Measurements from ENCODE around the gene ZBTB9.
"Not testable (repeated sequence)": the region's sequence is repeated elsewhere in the genome, so short reads cannot be mapped to it uniquely, and the experiment has no call there.

The ZBTB9 gene

GRCh38 chr6:33466075-33466735 is 11.8 kb downstream of the ZBTB9 start:
- DNase-seq (ENCODE audit: low read depth) = no peak

DNA sequence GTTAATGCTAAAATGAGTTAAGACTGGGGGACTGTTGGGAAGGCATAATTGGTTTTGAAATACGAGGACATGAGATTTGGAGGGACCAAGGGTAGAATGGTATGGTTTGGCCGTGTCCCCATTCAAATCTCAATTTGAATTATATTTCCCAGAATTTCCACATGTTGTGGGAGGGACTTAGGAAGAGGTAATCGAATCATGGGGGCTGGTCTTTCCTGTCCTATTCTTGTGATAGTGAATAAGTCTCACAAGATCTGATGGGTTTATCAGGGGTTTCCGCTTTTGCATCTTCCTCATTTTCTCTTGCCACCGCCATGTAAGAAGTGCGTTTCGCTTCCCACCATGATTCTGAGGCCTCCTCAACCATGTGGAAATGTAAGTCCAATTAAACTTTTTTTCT is 12.7 kb downstream of the ZBTB9 start:
- DNase-seq (ENCODE audit: low read depth) = no peak

GRCh38 chr6:33469661-33470060 is 15.3 kb downstream of the ZBTB9 start:
- no peak for DNase-seq (ENCODE audit: low read depth)

DNA sequence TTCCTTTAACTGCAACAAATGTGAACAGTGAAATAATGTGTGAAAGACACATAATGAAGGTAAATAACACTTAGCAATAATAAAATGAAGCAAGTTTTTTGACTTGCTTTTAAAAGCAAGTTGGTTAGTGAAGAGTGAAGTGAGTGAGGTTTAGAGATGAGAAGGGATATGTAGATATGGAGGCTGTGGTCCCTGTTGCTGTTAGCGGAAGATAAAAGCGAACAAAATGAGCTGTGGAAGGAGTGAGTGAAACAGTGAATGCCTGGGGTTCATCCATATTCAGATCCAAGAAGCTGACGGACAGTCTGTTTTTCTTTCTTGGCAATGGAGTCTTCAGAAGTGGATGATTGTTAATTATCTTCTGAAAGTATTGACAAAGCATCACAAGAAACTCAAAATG is 23.5 kb downstream of the ZBTB9 start:
- no peak for DNase-seq (ENCODE audit: low read depth)

DNA sequence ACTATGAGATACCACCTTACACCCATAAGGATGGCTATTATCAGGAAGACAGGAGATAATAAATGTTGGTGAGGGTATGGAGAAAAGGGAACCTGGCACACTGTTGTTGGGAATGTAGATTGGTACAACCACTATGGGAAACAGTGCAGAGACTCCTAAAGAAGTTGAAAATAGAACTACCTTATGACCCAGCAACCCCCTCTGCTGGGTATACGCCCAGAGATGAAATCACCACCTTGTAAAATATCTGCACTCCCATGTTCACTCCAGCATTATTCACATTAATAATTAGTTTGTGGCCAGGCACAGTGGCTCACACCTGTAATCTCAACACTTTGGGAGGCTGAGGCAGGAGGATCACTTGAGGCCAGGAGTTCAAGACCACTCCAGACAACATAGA is 26.8 kb downstream of the ZBTB9 start:
- DNase-seq (ENCODE audit: low read depth) = no peak

DNA sequence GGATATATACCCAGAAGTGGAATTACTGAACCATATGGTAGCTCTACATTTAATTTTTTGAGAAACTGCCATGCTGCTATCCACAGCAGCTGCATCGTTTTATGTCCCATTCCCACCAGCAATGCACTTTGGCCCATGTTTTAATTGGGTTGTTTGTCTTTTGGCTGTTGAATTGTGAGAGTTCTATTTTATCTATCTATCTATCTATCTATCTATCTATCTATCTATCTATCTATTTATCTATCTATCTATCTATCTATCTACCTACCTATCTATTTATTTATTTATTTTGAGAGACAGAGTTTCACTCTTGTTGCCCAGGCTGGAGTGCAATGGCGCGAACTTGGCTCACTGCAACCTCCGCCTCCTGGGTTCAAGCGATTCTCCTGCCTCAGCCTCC is 28.2 kb downstream of the ZBTB9 start:
- not testable (repeated sequence) for DNase-seq (ENCODE audit: low read depth)

DNA sequence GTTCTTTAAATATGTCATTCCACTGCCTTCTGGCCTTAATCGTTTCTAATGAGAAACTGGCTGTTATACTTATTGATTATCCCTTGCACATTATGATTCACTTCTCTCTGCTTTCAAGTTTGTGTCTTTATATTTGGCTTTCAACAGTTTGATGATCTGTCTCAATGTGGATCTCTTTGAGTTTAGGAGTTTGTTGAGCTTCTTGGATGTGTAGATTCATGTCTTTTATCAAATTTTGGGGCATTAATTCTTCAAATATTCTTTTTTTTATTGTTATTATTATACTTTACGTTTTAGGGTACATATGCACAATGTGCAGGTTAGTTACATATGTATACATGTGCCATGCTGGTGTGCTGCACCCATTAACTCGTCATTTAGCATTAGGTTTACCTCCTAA is 29.3 kb downstream of the ZBTB9 start:
- DNase-seq (ENCODE audit: low read depth) = no peak

DNA sequence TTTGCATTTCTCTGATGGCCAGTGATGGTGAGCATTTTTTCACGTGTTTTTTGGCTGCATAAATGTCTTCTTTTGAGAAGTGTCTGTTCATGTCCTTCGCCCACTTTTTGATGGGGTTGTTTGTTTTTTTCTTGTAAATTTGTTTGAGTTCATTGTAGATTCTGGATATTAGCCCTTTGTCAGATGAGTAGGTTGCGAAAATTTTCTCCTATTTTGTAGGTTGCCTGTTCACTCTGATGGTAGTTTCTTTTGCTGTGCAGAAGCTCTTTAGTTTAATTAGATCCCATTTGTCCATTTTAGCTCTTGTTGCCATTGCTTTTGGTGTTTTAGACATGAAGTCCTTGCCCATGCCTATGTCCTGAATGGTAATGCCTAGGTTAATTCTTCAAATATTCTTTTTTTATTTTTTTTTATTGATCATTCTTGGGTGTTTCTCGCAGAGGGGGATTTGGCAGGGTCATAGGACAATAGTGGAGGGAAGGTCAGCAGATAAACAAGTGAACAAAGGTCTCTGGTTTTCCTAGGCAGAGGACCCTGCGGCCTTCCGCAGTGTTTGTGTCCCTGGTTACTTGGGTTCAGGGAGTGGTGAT is 30.4 kb downstream of the ZBTB9 start:
- DNase-seq (ENCODE audit: low read depth) = not testable (repeated sequence)

DNA sequence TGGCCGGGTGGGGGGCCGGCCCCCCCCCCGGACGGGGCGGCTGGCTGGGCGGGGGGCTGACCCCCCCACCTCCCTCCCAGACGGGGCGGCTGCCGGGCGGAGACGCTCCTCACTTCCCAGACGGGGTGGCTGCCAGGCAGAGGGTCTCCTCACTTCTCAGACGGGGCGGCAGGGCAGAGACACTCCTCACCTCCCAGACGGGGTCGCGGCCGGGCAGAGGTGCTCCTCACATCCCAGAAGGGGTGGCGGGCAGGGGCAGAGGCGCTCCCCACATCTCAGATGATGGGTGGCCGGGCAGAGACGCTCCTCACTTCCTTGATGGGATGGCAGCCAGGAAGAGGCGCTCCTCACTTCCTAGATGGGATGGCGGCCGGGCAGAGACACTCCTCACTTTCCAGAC is 31.3 kb downstream of the ZBTB9 start:
- DNase-seq (ENCODE audit: low read depth) = not testable (repeated sequence)

DNA sequence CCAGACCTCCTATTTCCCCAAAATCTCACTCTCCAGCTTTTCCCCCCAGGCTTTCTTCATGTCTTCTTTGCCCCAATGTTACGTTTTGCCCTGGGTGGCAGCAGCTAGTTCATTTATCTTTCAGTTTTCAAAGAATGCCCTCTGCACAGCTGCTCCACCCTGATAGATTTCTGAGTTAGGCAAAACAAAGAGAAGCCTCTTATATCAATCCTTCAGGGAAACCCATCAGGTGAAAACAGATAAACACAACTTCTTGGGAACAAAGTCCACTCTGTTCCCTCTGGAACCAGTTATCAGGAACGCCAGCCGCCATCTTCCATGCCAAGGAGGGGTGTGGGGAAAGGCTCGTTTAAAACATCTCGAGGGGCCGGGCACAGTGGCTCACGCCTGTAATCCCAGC is 34.0 kb downstream of the ZBTB9 start:
- no peak for DNase-seq (ENCODE audit: low read depth)

GRCh38 chr6:33490198-33490597 is 35.8 kb downstream of the ZBTB9 start:
- no peak for DNase-seq (ENCODE audit: low read depth)

DNA sequence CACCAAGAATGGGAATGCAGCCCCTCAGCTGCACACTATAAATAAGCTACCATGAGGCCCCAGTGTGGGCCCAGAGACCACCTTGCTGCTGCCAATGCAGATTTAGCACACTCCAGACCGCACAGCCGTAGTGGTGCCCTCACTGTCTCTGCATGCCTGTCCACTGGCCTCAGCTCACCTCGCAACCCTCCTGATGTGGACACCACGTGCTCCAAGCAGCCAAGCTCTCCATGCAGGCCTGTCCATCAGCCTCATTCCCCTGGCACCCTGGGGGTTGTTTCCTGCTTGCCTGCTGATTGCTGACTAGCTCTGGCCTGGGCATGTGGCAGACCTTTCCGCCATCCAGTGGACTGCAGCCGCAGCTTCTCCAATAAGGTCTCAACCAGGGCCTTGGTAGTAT is 36.2 kb downstream of the ZBTB9 start:
- DNase-seq (ENCODE audit: low read depth) = no peak

- DNase-seq (ENCODE audit: low read depth) = no peak
Measured at GRCh38 chr6:33492093-33492492, 37.7 kb downstream of the ZBTB9 start.

DNA sequence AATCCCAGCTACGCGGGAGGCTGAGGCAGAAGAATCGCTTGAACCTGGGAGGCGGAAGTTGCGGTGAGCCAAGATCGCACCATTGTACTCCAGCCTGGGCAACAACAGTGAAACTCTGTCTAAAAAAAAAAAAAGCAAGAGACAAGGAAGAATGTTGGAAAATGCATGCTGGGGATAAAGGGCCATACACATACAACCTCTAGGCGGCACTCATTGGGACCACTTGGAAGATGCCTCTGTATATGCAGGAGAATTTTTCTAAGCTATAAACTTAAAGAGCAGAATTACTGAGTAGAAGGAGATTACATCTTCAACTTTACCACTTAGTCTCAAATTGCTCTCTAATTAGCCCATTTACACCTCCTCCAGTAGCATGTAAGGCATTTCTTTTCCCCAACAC is 42.8 kb downstream of the ZBTB9 start:
- DNase-seq (ENCODE audit: low read depth) = no peak

DNA sequence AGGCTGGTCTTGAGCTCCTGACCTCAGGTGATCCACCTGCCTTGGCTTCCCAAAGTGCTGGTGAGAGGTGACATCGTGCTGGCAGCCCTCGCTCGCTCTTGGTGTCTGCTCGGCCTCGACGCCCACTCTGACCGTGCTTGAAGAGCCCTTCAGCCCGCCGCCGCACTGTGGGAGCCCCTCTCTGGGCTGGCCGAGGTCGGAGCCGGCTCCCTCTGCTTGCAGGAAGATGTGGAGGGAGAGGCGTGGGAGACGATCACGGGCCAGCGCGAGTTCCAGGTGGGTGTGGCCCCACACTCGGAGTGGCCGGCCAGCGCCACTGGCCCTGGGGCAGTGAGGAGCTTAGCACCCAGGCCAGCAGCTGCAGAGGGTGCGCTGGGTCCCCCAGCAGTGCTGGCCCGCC is 48.1 kb downstream of the ZBTB9 start:
- DNase-seq (ENCODE audit: low read depth) = no peak

DNA sequence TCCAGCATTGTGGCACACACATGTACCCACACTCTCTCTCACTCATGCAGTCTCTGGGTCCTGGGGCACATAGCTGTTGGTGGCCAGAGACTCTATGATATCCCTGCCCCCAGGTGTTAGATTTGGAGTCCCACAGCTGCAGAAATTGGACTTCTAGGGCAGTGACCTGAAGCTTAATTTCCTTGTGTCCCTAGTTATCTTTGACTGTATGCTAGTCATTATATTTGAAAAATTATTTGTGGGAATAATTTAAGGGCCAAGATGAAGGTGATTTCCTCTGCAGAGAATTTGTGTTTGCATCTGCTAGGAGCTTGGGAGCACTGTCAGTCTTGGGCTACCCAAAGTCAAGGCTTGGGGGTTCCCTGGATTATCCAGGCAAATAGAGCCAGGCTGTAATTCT is 50.1 kb downstream of the ZBTB9 start:
- no peak for DNase-seq (ENCODE audit: low read depth)

DNA sequence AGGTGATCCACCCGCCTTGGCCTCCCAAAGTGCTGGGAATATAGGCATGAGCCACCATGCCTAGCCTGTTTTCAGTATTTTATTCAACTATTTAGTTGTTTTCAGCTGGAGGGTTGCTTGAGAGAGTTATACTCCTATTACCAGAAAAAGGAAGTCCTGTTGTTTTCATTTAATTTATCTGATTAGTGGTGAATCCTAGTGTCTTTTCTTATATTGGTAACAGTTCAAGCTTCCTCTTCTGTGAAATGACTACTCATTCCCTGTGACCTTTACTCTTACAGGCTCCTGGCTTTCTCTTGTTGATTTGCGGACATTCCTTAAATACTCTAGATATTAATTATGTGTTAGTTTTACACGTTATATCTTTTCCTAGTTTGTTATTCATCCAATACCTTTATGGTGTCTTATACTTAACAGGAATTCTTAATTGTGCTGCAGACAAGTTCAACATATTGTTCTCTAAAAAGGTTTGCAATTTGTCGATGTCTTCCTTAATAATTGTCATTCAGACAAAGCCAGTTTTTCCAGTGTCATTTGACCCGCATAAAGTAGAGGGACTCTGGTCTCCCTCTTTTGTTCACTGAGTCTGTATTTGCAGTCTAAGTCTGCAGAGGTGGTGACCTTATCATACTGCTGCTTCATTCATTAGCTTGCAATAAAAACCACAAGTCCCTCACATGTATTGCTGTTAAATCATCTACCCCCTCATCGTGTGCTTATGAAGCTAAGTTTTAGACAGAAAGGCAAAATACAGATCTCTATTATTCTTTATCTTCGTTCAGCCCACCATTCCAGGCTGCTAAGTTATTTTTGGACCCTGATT is 51.4 kb downstream of the ZBTB9 start:
- DNase-seq (ENCODE audit: low read depth) = no peak

All from GM04503 (cell line).